HG03460 (cell line): ENCODE results near the gene TSSC4.

Experiments used
- ATAC-seq: cut with Tn5 transposase; IDR thresholded peaks from one replicate; pipeline ENCODE4 v1.9.1; 2021; ENCODE audit not compliant: unreplicated experiment

Gene TSSC4

DNA sequence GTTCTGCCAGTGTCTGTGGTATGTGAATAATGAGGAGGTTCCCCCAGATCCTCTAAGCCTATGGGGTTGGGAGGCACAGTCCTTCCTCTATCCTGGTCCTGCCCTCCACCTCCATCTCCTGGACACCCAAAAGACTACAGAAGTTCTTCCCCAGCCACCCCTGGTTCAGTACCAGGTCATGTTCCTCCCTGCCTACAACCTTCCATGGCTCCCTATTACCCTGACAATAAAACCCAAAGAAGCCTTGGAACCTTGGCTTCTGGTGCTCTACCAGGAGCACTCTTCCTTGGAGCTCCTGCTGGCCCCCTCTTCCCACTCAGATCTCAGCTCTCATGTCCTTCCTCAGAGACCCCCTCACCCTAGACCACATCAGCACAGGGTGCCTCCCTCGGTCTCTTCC is 30.8 kb downstream of the TSSC4 start:
- no peak for ATAC-seq

DNA sequence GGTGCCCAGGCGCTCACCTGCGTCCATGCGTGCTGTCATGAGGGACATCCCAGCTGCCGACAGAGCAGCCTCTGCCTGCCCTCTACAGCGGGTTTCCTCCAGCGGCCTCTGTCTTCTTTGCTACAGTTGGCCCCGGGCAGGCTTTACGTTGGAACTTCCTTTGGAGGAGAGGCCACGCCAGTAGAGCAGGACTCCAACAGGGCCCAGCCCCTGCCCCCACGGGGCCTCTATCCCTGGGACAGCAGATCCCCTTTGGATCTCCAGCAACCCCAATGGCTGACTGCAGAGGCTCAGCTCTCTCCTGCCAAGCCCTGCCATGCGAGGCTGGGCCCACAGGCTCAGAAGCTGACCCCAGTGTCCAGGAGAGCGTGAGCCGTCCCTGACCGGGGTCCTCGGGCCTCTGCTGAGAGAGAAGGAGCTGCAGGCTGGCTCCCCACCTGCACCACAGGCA is 31.6 kb downstream of the TSSC4 start:
- no peak for ATAC-seq

DNA sequence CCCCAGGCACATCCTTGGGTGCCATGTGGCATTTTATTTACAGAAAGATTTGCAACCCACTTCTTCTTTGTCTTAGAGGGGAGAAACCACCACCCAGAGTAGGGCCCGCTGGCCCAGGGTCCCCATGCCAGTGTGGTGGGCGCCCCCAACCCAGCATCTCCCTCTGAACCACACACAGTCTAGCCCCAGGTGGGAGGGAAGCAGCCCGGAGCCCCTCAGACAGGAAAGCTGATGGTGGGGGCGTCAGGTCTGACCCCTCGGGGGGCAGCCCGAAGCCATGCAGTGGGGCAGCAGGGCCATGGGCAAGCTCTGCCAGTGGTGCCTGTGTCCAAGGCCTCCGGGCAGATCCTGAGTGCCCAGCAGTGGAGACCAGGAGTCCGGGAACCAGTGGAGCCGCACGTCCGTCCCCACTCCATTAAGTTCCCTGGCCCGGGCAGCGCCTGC is 32.1 kb downstream of the TSSC4 start:
- ATAC-seq, result no peak

DNA sequence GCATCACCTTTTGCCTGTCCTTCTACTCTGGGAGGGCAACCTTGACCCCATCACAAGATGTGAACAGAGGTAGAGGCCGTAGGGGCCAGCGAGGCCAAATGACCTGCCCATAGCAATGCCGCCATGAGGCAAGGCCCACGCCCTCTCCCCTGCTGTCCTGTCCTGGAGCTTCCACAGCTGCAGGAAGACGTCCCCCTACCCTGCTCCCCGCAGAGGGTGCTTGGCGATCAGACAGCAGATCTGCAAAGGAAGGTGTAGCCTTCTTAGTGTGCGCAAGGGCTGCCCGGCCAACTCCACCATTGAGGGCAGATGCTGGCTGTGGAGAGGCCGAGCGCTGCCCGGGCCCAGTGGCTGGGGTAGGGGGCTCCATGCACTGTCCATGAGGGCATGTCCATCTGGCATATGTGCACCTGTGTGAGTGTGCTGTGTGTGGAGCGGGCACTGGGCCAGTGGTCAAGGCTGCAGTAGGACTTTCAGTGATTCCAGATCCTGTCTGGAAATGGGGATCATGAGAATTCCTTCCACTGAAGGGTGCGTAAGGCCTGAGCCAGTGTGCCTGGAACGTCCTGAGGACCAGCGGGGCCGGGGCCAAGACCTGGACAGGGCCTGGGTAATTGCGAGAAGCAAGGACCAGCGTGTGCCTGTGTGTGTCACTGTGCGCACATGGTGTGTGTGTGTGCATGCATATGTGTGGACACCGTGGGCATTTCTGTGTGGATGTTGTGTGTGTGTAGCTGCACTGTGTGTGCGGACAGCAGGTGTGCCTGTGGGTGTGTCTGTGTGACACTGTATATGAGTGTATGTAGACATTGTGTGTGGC is 32.8 kb downstream of the TSSC4 start:
- ATAC-seq, result no peak

DNA sequence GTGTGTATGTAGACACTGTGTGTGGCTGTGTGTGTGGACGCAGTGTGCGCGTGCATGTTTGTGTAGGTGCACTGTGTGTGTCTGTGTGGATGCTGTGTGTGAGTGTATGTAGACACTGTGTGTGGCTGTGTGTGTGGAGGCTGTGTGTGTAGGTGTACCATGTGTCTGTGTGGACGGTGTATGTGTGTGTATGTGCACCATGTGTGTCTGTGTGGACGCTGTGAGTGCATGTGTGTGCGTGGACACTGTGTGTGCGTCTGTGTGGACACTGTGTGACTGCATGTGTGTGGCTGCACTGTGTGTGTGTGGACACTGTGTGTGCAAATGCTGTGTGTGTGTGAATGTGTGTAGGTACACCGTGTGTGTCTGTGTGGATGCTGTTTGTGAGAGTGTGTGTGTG is 33.5 kb downstream of the TSSC4 start:
- no peak for ATAC-seq

DNA sequence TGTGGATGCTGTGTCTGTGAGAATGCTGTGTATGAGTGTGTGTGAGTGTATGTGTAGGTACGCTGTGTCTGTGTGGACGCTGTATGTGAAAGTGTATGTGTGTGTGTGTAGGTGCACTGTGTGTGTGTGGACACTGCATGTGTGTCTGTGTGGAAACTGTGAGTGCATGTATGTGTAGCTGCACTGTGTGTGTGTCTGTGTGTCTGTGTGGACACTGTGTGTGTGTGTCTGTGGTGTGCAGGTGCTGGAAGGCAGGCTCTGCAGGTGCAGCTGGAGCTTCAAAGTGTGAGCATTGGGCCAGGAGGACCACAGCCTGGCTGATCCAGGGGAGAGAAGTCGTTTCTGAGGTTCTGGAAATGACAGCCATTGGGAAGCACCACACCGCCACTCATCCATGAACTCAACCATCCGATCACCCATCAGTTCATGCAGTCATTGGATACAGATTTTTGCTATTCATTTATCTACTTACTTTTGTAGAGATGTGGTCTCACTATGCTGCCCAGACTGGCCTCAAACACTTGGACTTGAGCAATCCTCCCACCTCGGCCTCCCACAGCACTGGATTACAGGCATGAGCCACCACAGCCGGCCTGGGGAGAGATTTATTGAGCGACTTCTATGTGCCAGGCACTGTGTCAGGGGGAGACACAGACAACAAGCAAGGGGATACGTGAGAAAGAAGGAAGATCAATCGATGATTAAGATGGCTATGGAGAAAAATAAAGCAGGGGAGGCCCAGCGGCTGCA is 34.1 kb downstream of the TSSC4 start:
- ATAC-seq, result no peak

DNA sequence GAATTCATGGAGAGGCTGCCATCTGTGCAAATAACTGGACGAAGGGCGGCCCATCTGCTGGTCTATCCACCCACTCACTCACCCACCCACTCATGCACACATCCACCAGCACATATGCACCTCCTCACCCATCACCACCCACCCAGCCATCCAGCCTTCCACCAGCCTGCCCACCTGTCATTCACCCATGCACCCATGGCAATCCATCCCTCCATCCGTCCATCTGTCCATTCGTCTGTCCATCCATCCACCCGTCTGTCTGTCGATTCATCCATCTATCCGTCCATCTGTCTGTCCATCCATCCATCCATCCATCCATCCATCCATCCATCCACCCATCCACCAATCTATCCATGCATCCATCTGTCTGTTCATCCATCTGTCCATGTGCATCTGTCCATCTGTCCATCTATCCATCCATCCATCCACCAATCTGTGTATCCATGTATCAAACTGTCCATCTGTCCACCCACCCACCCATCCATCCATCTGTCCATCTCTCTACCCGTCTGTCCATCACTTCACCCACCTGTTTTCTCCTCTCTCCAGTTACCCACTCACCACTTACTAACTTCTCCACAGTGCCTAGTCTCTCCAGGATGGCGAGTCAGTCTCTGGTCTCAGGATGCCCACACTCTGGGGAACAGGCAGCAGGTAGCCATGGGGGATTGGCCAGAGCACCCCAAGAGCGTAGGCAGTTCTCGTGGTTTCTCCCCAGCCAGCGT is 34.9 kb downstream of the TSSC4 start:
- ATAC-seq, result no peak

DNA sequence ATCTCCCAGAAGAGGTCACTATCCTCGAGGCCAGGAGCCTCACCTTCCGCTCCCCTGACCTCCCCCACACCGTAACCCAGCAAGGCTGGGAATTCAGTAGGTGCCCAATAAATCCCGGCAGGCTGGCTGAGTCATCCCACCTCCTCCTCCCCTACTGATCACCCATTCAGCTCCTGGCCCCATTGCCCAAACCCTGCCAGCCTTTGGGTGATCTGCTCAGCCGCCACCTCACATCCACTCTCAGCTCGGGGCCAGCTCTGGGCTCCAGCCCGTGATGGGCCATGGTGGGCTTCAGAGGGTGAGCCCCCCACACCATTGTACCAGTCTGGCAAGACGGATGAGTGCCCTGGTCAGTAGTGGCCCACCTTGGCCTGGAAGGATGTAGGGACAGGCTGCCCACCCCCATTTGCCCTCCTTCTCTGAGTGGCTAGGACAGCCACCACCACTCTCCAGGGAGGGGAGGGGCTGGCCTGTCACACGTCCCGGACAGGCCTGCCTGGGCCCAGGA is 35.5 kb downstream of the TSSC4 start:
- ATAC-seq, result no peak

DNA sequence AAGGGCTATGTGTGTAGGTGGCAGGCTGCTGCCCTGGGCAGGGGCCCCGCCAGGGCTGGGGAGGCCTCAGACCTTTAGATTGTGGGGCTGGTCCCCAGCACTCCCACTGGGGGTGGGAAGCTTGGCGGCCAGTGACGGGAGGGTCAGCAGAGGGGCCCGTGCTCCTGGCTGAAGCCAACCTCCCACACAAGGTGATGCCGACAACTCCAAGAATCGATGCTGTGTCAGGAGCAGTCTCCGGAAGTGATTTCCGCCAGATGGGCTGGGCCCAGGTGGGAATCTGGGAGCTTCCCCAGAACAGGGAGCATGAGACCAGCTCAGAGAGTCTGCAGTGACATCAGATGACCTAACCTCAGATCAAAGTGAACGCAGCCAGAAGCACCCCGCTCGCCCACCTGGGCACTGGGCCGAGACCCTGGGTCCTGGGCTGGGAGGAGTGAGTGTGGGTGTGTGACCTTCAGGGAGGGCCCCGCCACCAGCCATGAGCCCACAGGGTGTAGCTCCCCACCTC is 36.0 kb downstream of the TSSC4 start:
- ATAC-seq, result no peak

DNA sequence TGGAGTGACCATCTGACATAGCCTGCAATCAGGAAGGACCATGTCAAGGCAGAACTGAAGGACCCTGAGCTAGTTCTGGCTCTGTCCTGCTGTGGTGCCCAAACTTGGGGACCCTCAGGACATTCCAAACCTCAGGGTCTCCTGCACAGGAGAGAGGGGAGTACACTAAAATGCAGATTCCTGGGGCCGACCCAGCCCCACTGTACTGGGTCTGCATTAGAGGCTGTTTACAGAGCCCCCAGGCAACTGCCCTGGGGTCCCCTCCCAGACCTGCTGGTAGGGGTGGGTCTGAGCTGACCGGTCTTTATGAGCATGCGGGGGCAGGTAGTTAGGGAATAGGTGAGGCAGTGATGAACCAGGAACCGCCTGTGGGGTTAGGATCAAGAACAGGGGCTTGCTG is 37.0 kb downstream of the TSSC4 start:
- no peak for ATAC-seq

DNA sequence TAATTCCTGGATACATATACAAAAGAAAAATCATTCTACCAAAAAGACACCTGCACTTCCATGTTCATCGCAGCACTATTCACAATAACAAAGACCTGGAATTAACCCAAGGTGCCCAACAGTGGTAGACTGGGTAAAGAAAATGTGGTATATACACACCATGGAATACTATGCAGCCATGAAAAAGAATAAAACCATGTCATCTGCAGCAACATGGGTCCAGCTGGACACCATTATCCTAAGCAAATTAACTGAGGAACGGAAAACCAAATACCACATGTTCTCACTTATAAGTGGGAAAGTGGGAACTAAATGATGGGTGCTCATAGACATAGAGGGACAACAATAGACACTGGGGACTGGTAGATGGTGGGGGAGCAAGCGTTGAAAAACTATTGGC is 39.3 kb downstream of the TSSC4 start:
- ATAC-seq, result no peak

DNA sequence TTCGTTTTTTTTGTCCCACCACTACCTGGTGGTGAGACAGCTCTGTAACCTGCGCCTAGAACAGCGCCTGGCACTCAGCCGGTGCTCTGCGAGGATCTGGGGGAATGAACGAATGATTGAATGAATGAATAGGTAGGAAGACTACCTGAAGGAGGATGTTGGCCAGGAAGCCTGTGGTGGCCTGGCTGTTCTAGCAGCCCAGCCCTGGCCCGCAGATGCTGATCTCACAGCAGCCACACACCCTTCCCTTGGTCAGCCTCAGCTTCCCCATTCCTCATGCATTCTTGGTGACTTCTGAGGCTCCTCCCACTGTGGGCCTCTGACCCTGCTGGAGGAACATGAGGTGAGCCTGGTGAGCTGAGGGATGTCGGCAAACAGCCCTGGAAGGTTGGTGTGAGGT is 40.1 kb downstream of the TSSC4 start:
- no peak for ATAC-seq

DNA sequence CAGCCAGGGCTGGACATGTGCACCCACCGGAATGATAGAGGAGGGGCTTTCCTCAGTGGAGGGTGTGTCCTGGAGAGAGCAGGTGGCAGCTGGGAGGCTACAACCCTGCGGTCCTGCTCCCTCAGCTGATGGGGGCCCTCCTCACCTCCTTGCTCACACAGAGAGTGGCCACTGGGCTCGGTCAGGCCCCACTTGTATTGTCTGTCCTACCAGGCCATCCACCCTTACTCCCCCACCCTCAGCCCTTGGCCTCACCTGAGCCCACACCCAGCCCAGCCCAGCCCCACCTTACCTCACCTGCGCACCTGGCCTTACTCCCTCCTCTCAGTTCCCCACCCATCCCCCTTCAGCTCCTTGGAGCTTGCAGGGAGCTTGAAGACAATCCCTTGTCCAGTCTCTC is 40.6 kb downstream of the TSSC4 start:
- ATAC-seq, result no peak

DNA sequence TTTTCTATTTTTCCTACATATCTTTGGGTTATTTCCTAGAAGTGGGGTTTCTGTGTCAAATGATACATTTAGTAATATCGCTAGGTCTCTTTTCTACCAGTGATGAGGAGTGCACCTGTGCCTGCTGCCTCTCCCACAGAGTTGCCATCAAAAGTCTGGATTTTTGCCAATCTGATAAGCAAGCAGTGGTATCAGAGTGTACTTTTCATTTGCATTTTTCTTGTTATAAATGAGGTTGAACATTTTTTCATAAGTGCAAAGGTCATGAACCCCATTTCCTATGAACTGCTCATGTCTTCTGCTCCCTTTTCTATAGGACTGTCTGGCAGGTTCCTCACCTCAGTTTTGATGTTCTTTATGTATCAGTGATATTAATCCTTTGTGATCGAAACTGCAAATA is 42.0 kb downstream of the TSSC4 start:
- ATAC-seq, result no peak

DNA sequence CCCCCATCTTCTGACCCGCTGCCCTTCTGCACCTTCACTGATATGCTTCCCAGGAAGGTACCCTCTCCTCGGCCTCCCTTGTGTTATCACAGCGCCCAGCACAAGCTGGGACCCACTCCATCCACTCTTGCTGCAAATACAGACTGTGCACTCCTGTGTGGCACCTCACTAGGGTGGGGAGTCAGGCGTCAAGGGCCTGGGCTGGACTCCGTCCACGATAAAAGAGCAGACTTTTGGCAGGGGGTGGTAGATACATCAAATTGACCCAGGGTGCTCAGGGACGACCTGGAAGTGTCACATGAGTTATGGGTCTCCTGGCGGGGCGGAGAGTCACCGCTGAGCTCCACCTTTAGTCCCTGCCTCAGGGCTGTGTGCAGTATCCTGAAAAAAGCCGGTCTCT is 42.9 kb downstream of the TSSC4 start:
- ATAC-seq, result no peak

DNA sequence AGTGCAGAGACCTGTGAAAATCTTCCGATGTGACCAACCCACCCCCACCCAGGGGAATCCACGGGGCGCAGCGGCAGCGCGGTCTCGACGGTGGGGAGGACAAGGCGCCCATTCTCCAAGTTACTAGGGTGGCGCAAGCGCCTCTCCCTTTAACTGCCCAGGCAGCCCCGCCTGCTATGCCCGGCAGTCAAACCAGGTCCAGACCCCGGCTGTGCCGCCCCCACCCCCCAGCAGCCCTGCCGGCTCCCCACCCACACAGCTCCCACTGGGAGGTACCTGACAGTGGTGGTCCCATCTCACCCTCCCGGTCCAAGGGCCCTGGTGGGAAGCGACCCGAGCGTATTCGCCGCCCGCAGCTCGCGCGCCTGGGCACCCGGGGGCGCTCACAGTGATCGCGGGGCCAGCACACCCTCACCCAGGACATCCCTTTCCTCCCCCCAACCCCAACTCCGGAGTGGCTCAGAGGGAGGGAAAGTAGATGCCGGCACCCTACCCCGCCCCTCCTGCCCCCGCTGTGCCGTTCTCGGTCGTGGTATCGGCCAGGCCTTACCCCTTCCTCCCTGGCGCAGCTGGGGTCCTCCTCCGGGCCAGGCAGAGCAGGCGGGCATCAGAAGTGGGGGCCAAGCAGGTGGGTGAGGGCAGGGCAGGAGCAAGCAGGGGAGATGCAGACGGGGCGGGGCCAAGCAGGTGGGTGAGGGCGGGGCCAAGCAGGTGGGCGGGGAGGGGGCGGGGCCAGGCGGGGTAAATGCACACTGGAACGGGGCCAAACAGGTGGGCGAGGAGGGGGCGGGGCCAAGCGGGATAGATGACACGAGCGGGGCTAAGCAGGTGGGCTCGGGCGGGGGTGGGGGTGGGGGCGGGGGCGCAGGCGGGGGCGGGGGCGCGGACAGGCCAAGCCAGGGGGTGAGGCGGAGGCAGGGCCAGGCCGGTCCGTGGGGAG is 43.6 kb downstream of the TSSC4 start, which contains the start of gene TRPM5:
TSS of gene TRPM5 (minus strand) at position 634 of the 940 bp plus-strand sequence. CDS start 21,478 bp downstream, outside the sequence.
- no peak for ATAC-seq

DNA sequence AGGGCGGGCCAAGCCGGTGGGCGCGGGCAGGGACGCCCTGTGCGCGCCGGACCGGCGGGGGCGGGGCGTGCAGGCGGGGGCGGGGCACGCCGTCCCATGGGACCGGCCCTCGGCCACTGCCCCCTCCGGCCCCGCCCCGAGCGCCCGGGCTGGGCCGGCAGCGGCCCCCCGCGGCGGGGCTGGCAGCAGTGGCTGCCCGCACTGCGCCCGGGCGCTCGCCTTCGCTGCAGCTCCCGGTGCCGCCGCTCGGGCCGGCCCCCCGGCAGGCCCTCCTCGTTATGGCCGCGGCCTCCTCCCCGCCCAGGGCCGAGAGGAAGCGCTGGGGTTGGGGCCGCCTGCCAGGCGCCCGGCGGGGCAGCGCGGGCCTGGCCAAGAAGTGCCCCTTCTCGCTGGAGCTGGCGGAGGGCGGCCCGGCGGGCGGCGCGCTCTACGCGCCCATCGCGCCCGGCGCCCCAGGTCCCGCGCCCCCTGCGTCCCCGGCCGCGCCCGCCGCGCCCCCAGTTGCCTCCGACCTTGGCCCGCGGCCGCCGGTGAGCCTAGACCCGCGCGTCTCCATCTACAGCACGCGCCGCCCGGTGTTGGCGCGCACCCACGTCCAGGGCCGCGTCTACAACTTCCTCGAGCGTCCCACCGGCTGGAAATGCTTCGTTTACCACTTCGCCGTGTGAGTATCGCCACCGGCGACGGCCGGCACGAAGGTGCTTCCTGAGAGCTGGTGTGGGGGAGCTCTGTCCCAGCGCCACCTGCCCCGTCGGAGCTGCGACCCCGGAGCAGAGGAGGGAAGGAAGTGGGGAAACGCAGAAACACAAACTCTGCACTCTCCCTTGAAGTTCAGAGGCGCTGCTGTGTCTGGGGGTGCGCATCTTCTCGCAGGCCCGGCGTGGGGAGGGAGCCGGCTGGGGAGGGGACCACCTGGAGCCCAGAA is 44.5 kb downstream of the TSSC4 start, which contains the start of gene KCNQ1:
TSS of gene KCNQ1 (plus strand) at position 188 of the 925 bp plus-strand sequence. CDS start at position 279, 91 bp downstream.
- ATAC-seq, result no peak

DNA sequence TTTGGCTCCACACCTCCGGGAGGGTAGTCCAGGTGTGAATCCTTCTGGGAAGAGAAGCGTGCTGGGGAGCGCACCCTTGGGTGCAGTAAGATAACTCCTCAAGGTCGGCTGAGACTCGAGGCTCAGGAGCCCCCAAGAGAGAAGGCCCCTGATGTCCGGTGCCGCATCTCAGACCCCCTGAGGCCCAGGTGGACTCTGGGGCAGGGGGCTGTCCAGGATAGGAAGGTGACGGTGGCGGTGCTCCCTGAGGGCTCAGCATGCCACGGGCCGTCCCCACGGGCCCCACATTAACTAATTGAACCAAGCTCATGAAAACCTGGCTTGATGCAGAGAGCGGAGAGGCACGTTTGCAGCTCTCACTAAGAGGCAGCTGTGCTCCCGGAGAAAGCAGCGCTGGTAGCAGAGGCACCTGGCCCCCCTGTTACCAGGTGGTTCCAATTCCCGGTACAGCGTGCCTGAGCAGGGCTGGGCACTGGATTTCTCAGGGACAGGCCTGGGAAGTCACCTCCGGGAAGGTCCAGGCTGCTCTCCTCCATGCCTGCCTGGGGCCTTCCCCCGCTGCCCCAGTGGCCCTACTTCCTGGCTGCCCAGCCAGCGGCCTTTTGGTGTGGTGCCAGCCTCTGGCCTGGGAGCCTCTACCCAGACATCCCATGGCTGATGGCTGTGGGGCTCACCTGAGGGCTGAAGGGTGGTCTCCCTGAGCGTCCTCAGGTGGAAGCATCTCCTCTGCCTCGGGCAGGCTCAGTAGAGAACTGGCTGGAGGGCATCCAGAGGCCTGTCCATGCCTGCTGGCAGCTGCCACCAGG is 45.4 kb downstream of the TSSC4 start:
- no peak for ATAC-seq
